Placental epithelial cell (primary cell): ENCODE results near the gene CPE. TPM values are rescaled to one million over a fixed set of nuclear protein-coding genes. Genes with fewer than 3 reads are reported as not detected.

Experiments used
- small RNA-seq: library from RNA; depleted of rRNA; stranded (forward); fragments of <200 nt; gene quantifications from one replicate; pipeline ENCODE3, GENCODE V24; 2012
- total RNA-seq: library from RNA; depleted of rRNA; stranded (reverse); fragments of >200 nt; gene quantifications from 2 replicates; pipeline ENCODE4 v1.2.3, GENCODE V29; 2012

Gene CPE
- 1.5 and 4.7 TPM in 2 replicates for total RNA-seq

DNA sequence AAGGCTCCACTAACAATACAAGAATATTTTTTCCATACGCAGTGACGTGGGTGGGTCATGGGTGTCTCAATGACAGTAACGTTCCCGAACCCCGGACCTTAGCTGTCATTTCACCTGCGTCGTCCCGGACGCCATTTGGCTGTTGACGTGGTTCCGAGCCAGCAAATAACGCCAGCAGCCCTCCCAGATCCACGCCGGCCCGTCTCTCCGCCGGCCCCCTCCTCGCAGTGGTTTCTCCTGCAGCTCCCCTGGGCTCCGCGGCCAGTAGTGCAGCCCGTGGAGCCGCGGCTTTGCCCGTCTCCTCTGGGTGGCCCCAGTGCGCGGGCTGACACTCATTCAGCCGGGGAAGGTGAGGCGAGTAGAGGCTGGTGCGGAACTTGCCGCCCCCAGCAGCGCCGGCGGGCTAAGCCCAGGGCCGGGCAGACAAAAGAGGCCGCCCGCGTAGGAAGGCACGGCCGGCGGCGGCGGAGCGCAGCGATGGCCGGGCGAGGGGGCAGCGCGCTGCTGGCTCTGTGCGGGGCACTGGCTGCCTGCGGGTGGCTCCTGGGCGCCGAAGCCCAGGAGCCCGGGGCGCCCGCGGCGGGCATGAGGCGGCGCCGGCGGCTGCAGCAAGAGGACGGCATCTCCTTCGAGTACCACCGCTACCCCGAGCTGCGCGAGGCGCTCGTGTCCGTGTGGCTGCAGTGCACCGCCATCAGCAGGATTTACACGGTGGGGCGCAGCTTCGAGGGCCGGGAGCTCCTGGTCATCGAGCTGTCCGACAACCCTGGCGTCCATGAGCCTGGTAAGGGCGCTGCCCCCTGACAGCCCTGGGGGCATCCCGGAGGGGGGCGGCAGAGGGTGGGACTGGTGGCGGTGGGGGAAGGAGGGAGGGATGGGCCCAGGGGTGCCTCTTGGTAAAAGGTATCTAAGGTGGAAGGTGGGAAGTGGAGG lies at the start of gene CPE:
TSS of gene CPE (plus strand) at position 264 of the 933 bp plus-strand sequence. CDS start at position 478, 214 bp downstream.

Small RNAs within 50 kb of the gene (small RNA-seq; reads per million reads assigned to genes)
- gene MIR578 (not detected), gene SCGB1D5P (not detected)

Other genes starting within 250 kb of the CPE start
- gene KLHL2, start 171.4 kb upstream of the CPE start, total RNA-seq = 14.5 and 15.3 TPM in 2 replicates
- gene MSMO1, start 51.3 kb upstream of the CPE start, total RNA-seq = 44.4 and 213 TPM in 2 replicates